Endothelial cell (in vitro differentiated cells): ENCODE measurements around the gene C4orf46. TPM values are rescaled to one million over a fixed set of nuclear protein-coding genes. Genes with fewer than 3 reads are reported as not detected.

Experiments
- DNase-seq: peaks from one replicate; pipeline ENCODE4 v3.0.0; 2021; ENCODE audit warnings: low spot score
- H3K27ac Mint-ChIP-seq: one replicate; pipeline ENCODE4 v1.8.0; 2021; ENCODE audit warnings: mixed read lengths, inconsistent platforms; ENCODE audit not compliant: unreplicated experiment
- H3K27me3 Mint-ChIP-seq: one replicate; pipeline ENCODE4 v1.8.0; 2021; ENCODE audit warnings: mild to moderate bottlenecking, moderate library complexity, mixed read lengths, inconsistent platforms; ENCODE audit not compliant: unreplicated experiment
- H3K36me3 Mint-ChIP-seq: one replicate; pipeline ENCODE4 v1.8.0; 2021; ENCODE audit warnings: mild to moderate bottlenecking, low read depth, mixed read lengths, inconsistent platforms; ENCODE audit not compliant: unreplicated experiment
- H3K4me1 Mint-ChIP-seq: one replicate; pipeline ENCODE4 v1.8.0; 2021; ENCODE audit warnings: mild to moderate bottlenecking, mixed read lengths, inconsistent platforms; ENCODE audit not compliant: unreplicated experiment
- H3K4me3 Mint-ChIP-seq: one replicate; pipeline ENCODE4 v1.8.0; 2021; ENCODE audit warnings: mild to moderate bottlenecking, mixed read lengths, inconsistent platforms; ENCODE audit not compliant: unreplicated experiment
- H3K9me3 Mint-ChIP-seq: one replicate; pipeline ENCODE4 v1.8.0; 2021; ENCODE audit warnings: mixed read lengths, inconsistent platforms; ENCODE audit not compliant: unreplicated experiment
- total RNA-seq: library from RNA; stranded (reverse); fragmentation: NEBNext Ultra II Directional; extraction: Animal tissue kit (Norgen Biotek cat#: 25700); gene quantifications from one replicate; pipeline ENCODE4 v1.2.1, GENCODE V29; 2021; ENCODE audit not compliant: unreplicated experiment
- TF ChIP-seq, protein P1 (sequence below): fragments of 200-600 bp; sonication (generic); IDR thresholded peaks from one replicate; pipeline ENCODE4 v1.5.0; 2021; ENCODE audit warnings: antibody characterized with exemption; ENCODE audit not compliant: unreplicated experiment

Gene C4orf46
- total RNA-seq, 1 donor from 2014 or later = 7.0 TPM

DNA sequence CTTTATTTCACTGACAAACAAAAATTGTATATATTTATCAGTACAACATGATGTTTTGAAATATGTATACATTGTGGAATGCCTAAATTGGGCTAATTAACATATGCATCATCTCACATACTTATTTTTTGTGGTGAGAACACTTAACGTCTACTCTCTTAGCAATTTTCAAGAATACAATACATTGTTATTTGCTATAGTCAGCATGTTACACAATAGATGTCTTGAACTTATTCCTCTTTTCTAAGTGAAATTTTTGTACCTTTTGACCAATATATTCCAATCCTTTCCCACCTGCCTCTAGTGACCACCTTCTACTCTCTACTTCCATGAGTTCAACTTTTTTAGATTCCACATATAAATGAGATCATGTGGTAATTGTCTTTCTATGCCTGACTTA is 35.1 kb downstream of the C4orf46 start:
- TF ChIP-seq, protein P1, sequence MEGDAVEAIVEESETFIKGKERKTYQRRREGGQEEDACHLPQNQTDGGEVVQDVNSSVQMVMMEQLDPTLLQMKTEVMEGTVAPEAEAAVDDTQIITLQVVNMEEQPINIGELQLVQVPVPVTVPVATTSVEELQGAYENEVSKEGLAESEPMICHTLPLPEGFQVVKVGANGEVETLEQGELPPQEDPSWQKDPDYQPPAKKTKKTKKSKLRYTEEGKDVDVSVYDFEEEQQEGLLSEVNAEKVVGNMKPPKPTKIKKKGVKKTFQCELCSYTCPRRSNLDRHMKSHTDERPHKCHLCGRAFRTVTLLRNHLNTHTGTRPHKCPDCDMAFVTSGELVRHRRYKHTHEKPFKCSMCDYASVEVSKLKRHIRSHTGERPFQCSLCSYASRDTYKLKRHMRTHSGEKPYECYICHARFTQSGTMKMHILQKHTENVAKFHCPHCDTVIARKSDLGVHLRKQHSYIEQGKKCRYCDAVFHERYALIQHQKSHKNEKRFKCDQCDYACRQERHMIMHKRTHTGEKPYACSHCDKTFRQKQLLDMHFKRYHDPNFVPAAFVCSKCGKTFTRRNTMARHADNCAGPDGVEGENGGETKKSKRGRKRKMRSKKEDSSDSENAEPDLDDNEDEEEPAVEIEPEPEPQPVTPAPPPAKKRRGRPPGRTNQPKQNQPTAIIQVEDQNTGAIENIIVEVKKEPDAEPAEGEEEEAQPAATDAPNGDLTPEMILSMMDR = no peak
- Mint-ChIP-seq H3K9me3 (no peaks in the 10 kb centered on the region), H3K4me3 (no peak overlapping the region), H3K36me3 (no peaks in the 10 kb centered on the region), H3K4me1 (no peaks in the 10 kb centered on the region), H3K27me3 (no peaks in the 10 kb centered on the region), H3K27ac (no peak overlapping the region)
- DNase-seq = no peak

DNA sequence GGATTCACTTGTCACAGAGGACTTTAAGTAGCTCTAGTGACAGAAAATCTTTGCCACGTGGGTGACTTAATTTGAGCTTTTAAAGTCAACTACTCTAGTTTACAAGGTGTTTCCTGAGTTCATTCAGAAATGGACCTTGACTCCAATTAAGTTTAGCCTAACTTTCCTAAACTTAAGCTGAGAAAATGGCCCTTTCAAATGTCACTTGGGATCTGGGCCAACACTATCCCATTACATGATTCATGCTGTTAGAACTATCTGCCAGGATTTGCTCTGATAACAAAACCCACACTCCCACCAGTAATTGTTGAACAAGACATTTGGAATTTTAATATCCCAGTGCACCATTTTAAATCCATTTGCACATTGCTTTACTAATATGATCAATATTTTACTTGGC is 40.8 kb downstream of the C4orf46 start:
- Mint-ChIP-seq H3K27ac (no peak overlapping the region), H3K4me3 (no peak overlapping the region), H3K27me3 (no peaks in the 10 kb centered on the region), H3K4me1 (no peaks in the 10 kb centered on the region), H3K36me3 (no peaks in the 10 kb centered on the region), H3K9me3 (no peaks in the 10 kb centered on the region)
- DNase-seq = no peak
- TF ChIP-seq, protein P1 = no peak

DNA sequence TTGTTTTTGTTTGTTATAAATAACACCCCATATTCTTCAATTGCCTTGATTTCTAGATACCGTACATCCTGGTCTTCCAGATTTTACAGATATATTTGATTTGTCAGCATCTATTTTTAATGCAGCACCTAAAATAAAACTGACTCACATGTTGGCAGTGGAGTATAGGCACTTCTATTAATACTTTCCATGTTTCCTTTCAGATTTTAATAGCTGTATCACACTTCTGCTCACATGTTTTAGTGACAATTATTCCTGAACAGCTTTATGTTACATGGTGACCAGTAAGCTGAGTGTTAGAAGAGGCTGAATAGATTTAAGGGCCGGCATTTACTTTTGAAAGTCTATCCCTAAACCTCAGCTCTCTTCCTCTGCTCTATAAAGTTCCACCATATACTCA is 46.1 kb downstream of the C4orf46 start:
- Mint-ChIP-seq H3K4me3 (no peak overlapping the region), H3K4me1 (no peaks in the 10 kb centered on the region), H3K36me3 (no peaks in the 10 kb centered on the region), H3K9me3 (no peaks in the 10 kb centered on the region), H3K27me3 (no peaks in the 10 kb centered on the region), H3K27ac (no peak overlapping the region)
- no peak for DNase-seq
- TF ChIP-seq, protein P1 = no peak

DNA sequence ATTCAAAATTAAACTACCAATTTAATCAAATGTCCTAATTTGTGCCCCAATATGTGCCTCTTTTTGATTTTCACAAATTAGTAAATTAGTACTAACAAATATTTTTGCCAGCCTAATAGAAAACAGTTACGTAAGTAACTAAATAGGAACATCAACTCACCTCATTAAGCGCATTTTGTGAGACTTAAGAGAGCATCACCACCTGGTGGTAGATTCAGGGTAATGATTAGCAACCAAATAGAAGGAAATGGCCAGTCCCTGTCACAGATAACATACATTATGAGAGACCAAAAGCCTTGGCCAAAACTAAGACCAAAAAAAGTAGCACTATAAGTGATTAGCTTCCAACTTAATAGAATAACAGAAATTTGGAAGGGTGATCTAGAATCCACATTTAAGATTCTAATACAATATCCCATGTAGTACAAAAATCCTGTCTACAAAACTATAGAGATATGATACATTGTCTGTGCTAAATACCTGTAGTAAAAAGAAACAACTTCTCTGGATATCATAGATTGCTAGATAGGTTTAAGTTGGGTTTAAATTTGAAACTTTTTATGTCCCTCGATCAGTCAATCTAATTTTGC is 46.7 kb downstream of the C4orf46 start:
- Mint-ChIP-seq H3K27ac (no peak overlapping the region), H3K36me3 (no peaks in the 10 kb centered on the region), H3K4me1 (no peaks in the 10 kb centered on the region), H3K9me3 (no peaks in the 10 kb centered on the region), H3K4me3 (no peak overlapping the region), H3K27me3 (no peaks in the 10 kb centered on the region)
- TF ChIP-seq, protein P1 = peak; percentile 82
- DNase-seq = peak; percentile 28

DNA sequence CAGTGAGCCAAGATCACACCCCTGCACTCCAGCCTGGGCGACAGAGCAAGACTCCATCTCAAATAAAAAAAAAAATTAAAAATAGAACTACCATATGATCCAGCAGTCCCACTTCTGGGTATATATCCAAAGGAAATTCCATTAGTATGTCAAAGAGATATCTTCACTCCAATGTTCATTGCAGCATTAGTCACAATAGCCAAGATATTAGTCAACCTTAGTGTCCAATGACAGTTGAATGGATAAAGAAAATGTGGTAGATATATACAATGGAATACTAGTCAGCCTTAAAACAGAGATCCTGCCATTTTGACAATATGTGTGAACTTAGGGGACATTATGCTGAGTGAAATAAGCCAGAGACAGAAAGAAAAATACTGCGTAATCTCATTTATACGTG is 49.4 kb downstream of the C4orf46 start:
- H3K9me3 Mint-ChIP-seq = no peaks in the 10 kb centered on the region
- TF ChIP-seq, protein P1 = no peak
- no peaks in the 10 kb centered on the region for H3K36me3 Mint-ChIP-seq
- no peak overlapping the region for H3K4me3 Mint-ChIP-seq
- DNase-seq = no peak
- H3K27me3 Mint-ChIP-seq = no peaks in the 10 kb centered on the region
- no peak overlapping the region for H3K27ac Mint-ChIP-seq
- H3K4me1 Mint-ChIP-seq = no peaks in the 10 kb centered on the region
